GM19351 (cell line): ENCODE measurements around the gene SLC6A11.

Experiments
- ATAC-seq: cut with Tn5 transposase; IDR thresholded peaks from one replicate; pipeline ENCODE4 v1.9.1; 2021; ENCODE audit warnings: mild to moderate bottlenecking, moderate library complexity; ENCODE audit not compliant: unreplicated experiment

Gene SLC6A11

DNA sequence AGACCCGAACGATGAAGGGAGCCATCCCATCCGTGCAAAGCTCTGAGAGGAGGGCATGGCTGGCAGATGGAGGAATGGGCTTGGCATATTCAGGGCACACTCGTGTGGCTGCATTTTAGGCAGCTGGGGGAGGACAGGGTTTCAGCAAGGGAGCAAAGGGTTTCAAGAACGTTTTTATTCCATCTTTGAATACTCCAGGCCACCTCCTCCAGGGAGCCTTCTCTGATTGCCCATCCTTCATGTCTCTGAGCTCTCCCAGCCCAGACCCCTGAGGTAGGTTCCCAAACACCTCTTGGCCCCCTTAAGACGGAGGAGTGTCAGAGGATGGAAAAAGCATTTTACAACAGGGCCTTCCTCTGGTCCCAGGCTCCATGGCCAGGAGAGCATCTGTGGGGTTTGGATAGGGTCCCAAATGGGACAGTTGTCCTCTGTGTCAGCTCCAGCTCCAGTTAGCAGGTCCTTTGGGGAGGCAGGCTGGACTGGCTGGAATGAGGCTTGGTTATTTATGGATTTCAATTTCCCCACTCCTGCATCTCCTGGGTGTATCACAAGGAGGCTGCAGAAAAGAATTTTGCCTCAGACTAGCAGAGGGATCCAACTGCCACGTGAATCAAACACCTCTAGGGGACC, 158.8 kb downstream of the SLC6A11 start:
- no peak for ATAC-seq

GRCh38 chr3:10975695-10976234, 159.7 kb downstream of the SLC6A11 start:
- ATAC-seq: no peak

DNA sequence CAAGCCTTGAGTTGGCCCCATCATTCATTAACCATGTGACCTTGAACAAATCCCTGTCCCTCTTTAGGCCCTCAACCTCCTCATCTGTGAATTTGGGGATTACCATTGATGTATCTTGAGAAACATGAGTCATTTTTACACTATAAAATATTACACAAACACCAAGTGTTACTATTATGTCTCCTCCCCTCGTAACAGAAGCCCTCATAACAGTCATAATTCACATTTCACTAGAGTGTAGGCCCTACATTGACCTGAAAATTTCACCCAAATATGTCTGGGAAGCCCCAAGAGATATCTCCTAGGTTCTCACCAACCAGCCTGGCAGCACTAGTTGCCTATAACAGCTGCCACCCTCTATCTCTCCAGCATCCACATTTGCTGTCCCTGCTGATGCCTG, 160.7 kb downstream of the SLC6A11 start:
- ATAC-seq: no peak

- ATAC-seq: no peak
Observed at GRCh38 chr3:10977892-10978510, 162.0 kb downstream of the SLC6A11 start.

GRCh38 chr3:10978956-10979355, 162.9 kb downstream of the SLC6A11 start:
- no peak for ATAC-seq

DNA sequence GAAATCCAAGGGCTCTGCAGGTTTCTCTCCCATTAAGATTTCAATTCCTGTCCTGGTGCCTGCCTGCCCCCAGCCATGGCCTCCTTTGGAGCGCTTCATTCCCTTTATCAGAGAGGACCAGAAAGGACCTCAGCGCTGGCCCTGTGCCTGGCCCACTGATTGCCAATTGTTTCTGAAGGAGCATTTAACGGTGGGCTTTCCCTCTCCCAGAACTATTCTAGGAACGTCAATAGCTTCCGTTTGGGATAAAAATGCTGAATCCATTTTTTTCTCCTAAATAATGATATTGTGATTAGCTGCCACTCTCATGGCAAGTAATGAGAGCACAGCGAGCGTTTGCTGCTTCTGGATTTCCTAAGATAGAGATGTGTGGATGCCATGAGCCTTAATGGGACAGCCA, 164.3 kb downstream of the SLC6A11 start:
- no peak for ATAC-seq

GRCh38 chr3:10981031-10981430, 165.0 kb downstream of the SLC6A11 start:
- no peak for ATAC-seq

DNA sequence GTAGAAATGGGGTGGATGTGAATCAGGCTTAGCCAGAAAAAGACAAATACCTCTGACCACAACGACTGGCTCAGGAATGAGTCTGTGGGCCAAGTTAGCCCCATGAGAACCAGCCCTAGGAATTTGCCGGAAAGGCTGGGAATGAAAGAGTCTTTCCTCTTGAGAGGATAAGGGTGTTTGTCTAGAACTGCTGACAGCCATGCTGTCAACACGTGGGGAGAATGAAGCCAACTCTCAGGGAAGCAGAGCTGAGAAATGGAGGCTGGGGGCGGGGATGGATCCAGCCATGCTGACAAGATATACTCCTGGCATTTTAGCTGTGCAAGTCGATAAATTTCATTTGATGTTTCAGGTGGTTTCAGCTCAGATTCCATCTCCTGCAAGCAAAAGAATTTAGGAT, 165.9 kb downstream of the SLC6A11 start:
- no peak for ATAC-seq

- no peak for ATAC-seq
Observed at GRCh38 chr3:10982782-10983181, 166.8 kb downstream of the SLC6A11 start.

DNA sequence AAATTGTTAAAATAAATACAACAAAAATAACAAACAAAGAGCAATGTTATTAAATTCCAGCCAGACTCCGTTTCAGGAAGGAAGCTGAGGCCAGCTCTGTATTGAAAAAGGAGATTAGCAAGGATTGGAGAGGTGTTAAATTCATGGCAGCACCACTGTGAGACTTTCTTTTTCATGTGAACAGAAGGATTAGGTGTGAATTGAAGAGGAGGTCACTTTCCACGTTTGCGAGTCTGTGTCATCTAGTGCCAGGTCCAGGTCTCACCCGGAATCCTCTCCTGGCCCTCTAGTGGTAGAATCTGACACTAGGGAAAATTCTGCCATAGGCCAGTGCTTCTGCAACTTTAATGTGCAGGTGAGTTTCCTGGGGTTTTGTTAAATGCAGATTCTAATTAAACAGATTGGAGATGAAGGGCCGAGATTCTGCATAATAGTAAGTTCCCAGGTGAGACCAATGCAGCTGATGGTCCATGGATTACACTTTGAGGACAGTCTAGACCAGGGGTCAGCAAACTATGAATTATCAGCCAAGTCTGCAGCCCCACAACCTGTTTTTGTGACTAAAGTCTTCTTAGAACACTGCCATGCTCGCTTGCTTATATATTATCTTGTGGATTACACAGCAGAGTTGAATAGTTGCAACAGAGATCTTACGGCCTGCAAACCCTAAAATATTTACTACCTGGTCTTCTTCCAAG, 167.3 kb downstream of the SLC6A11 start:
- ATAC-seq: no peak

GRCh38 chr3:10984371-10984896, 168.4 kb downstream of the SLC6A11 start:
- ATAC-seq: no peak

DNA sequence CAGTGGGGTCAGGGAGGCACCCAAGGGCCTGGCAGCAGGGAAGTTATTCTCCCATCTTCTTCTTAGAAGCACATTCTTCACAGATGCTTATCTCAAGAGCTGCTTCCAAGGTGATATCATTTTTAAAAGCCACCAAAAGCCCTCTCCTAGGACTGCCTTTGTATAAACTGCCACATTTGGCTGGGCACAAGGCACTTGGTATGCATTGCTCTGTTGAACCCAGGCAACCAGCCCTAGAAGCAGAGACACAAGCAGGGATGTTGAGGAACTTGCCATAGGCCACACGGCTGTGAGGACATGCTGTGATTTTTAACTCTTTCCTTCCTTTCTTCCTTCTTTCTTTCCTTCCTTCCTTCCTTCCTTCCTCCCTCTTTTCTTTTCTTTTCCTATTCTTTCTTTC, 169.2 kb downstream of the SLC6A11 start:
- ATAC-seq: no peak

DNA sequence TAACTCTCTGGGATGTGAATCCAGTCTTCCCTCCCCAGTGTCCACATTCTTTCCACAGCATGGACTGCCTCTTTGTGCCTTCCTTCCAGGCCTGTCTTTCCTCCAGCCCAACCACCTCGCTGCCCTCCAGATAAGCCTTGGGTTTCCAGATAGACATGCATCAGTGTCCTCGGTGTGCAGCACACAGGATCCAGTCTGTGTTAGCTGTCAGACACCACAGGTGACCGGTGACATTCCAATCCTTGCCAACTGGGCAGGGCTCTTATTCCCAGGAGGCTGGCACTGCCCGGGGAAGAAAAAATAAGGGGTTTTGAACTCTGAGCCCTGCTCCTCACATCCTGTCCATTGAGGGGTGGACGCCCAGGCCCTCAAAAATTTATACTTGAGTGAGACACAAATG, 170.6 kb downstream of the SLC6A11 start:
- no peak for ATAC-seq

DNA sequence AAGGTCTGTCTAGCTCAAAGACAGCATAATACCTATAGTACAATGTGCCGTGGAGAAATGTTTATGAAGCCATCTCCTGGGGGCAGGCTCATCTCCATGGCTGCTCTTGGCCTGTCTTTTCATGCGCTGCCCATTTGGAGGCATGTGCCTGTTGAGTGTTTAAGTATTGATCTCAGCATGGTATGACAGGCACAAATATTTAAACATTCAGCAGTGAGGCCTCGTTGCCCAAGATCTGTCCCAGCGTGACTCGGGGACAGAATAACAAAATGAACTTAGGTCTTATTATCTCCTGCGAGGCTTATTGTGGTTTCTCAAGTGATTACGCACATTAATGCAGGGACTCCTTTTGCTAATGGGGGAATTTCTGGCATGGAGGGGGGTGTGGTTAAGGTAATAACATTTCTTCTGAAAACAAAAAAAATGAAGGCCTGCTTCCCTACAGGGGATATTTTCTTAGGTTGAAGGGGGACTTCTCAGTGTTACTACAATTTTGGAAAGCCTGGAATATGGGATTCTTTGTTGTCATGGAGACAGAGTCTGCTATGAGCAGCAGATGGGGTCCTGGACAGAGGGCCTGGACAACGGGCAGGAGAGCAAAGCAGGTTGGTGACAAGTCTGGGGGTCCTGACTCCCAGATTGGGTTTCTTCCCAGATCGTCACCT, 172.1 kb downstream of the SLC6A11 start:
- no peak for ATAC-seq

- no peak for ATAC-seq
Observed at GRCh38 chr3:10988991-10989484, 173.0 kb downstream of the SLC6A11 start.
